IMR-90 (cell line): ENCODE measurements around the gene RAB34. TPM values are rescaled to one million over a fixed set of nuclear protein-coding genes. Genes with fewer than 3 reads are reported as not detected.

Experiments used
- ATAC-seq: fragments of 200-7000 bp; cut with Tn5 transposase; 2 replicates; pipeline ENCODE4 v1.9.1; 2020; ENCODE audit warnings: low read depth, mild to moderate bottlenecking, moderate library complexity
- BruUV-seq: library from RNA; stranded (reverse); fragments of 400-500 nt; replicated peaks from 2 replicates; lab custom pipeline; 2021; lab: Mats Ljungman, UMichigan
- CTCF ChIA-PET: fragments of 300-600 bp; formaldehyde crosslinking; extraction: SDS; loops from one replicate; lab custom pipeline; 2021; ENCODE audit warnings: antibody characterized with exemption; lab: Yijun Ruan, JAX
- POLR2A ChIA-PET: fragments of 300-600 bp; sonication (Branson Sonifier 250); formaldehyde crosslinking; loops from one replicate; lab custom pipeline; 2022; ENCODE audit warnings: antibody characterized with exemption; ENCODE audit not compliant: unreplicated experiment; lab: Charles Lee
- DNase-seq: peaks from one replicate; pipeline ENCODE4 v3.0.0; 2013
- H2AFZ ChIP-seq: replicated peaks from 2 replicates; pipeline ENCODE3; 2013; ENCODE audit warnings: low read length, mild to moderate bottlenecking; ENCODE audit not compliant: poor library complexity
- H2AK5ac ChIP-seq: 2 replicates; pipeline ENCODE4 v1.6.1; 2013; ENCODE audit warnings: low read depth, low read length, inconsistent platforms
- H2AK9ac ChIP-seq: replicated peaks from 2 replicates; pipeline ENCODE3; 2013; ENCODE audit warnings: mild to moderate bottlenecking, low read depth, low read length, moderate library complexity; ENCODE audit not compliant: poor library complexity
- H2BK120ac ChIP-seq: 2 replicates; pipeline ENCODE4 v1.6.1; 2013; ENCODE audit warnings: low read depth, low read length, inconsistent platforms
- H2BK15ac ChIP-seq: 3 replicates; pipeline ENCODE4 v1.6.1; 2013; ENCODE audit warnings: low read depth, low read length, inconsistent platforms
- H2BK20ac ChIP-seq: 2 replicates; pipeline ENCODE4 v1.6.1; 2013; ENCODE audit warnings: low read depth, mild to moderate bottlenecking, inconsistent platforms, low read length, moderate library complexity
- H2BK5ac ChIP-seq: 2 replicates; pipeline ENCODE4 v1.6.1; 2013; ENCODE audit warnings: mild to moderate bottlenecking, low read depth, low read length, inconsistent platforms; ENCODE audit not compliant: poor library complexity, severe bottlenecking
- H3K14ac ChIP-seq: replicated peaks from 2 replicates; pipeline ENCODE4 v1.6.1; 2013; ENCODE audit warnings: low read depth, low read length, inconsistent platforms
- H3K18ac ChIP-seq: 2 replicates; pipeline ENCODE4 v1.6.1; 2013; ENCODE audit warnings: low read depth, low read length, control low read depth
- H3K23ac ChIP-seq: 2 replicates; pipeline ENCODE4 v1.6.1; 2013; ENCODE audit warnings: low read depth, low read length, inconsistent platforms
- H3K27ac ChIP-seq: 2 replicates; pipeline ENCODE4 v1.5.1; 2013; ENCODE audit warnings: mild to moderate bottlenecking, control low read depth, low read length; ENCODE audit not compliant: insufficient read depth
- H3K27me3 ChIP-seq: 2 replicates; pipeline ENCODE4 v1.6.1; 2013; ENCODE audit warnings: low read length; ENCODE audit not compliant: control insufficient read depth, insufficient read depth
- H3K36me3 ChIP-seq: 2 replicates; pipeline ENCODE4 v1.6.1; 2013; ENCODE audit warnings: low read length, mixed read lengths; ENCODE audit not compliant: control insufficient read depth, insufficient read depth
- H3K4ac ChIP-seq: 2 replicates; pipeline ENCODE4 v1.6.1; 2013; ENCODE audit warnings: low read depth, low read length, inconsistent platforms
- H3K4me1 ChIP-seq: 2 replicates; pipeline ENCODE4 v1.6.1; 2013; ENCODE audit warnings: low read length, mixed read lengths; ENCODE audit not compliant: control insufficient read depth, insufficient read depth
- H3K4me2 ChIP-seq: 2 replicates; pipeline ENCODE4 v1.6.1; 2013; ENCODE audit warnings: low read depth, mild to moderate bottlenecking, control low read depth, low read length, moderate library complexity
- H3K4me3 ChIP-seq: 2 replicates; pipeline ENCODE4 v1.5.1; 2013; ENCODE audit warnings: low read depth, mild to moderate bottlenecking, control low read depth, low read length, moderate library complexity; ENCODE audit not compliant: insufficient read depth
- H3K56ac ChIP-seq: 2 replicates; pipeline ENCODE4 v1.6.1; 2013; ENCODE audit warnings: low read length, inconsistent platforms; ENCODE audit not compliant: insufficient read depth; ENCODE audit errors: extremely low read depth
- H3K79me1 ChIP-seq, 2 experiments: 2 replicates each; pipeline ENCODE4 v1.6.1; 2013; ENCODE audit warnings: low read length in 2 of 2, inconsistent platforms in 1 of 2, low read depth in 1 of 2
- H3K9ac ChIP-seq: 2 replicates; pipeline ENCODE4 v1.6.1; 2013; ENCODE audit warnings: low read depth, low read length, control low read depth
- H3K9me1 ChIP-seq: 2 replicates; pipeline ENCODE4 v1.6.1; 2013; ENCODE audit warnings: low read length, inconsistent platforms; ENCODE audit not compliant: insufficient read depth
- H3K9me3 ChIP-seq: 2 replicates; pipeline ENCODE4 v1.6.1; 2013; ENCODE audit warnings: low read length; ENCODE audit not compliant: control insufficient read depth, insufficient read depth
- H4K20me1 ChIP-seq: 2 replicates; pipeline ENCODE4 v1.6.1; 2013; ENCODE audit warnings: low read length, inconsistent platforms; ENCODE audit not compliant: insufficient read depth
- H4K5ac ChIP-seq: 2 replicates; pipeline ENCODE4 v1.6.1; 2013; ENCODE audit warnings: mild to moderate bottlenecking, low read depth, low read length, control low read depth
- H4K8ac ChIP-seq, 2 experiments: 2 replicates each; pipeline ENCODE4 v1.6.1; 2013; ENCODE audit warnings: low read depth in 2 of 2, low read length in 2 of 2, control low read depth in 1 of 2, inconsistent platforms in 1 of 2
- H4K91ac ChIP-seq: 2 replicates; pipeline ENCODE4 v1.6.1; 2013; ENCODE audit warnings: low read depth, low read length, inconsistent platforms; ENCODE audit not compliant: insufficient read depth
- BHLHE40 ChIP-seq: fragments of 150-350 bp; IDR thresholded peaks from 2 replicates; pipeline ENCODE4 v1.6.1; 2016; ENCODE audit warnings: mild to moderate bottlenecking, low read depth, low read length
- CEBPB ChIP-seq: IDR thresholded peaks from 2 replicates; pipeline ENCODE4 v1.6.1; 2012; ENCODE audit warnings: low read depth, low read length, improper control_type of control experiment
- CHD1 ChIP-seq: IDR thresholded peaks from 2 replicates; pipeline ENCODE4 v1.6.1; 2012; ENCODE audit warnings: low read depth, low read length, improper control_type of control experiment
- FOS ChIP-seq: fragments of 150-350 bp; IDR thresholded peaks from 2 replicates; pipeline ENCODE4 v1.6.1; 2016; ENCODE audit warnings: low read depth, low read length
- MAZ ChIP-seq: IDR thresholded peaks from 2 replicates; pipeline ENCODE4 v1.6.1; 2012; ENCODE audit warnings: low read depth, mild to moderate bottlenecking, low read length, improper control_type of control experiment, moderate library complexity, borderline replicate concordance
- MXI1 ChIP-seq: IDR thresholded peaks from 2 replicates; pipeline ENCODE4 v1.6.1; 2012; ENCODE audit warnings: low read depth, mild to moderate bottlenecking, low read length, moderate library complexity, borderline replicate concordance
- RAD21 ChIP-seq: IDR thresholded peaks from 2 replicates; pipeline ENCODE4 v1.6.1; 2012; ENCODE audit warnings: low read length, improper control_type of control experiment
- RCOR1 ChIP-seq: IDR thresholded peaks from 2 replicates; pipeline ENCODE4 v1.6.1; 2012; ENCODE audit warnings: mild to moderate bottlenecking, low read length, improper control_type of control experiment; ENCODE audit not compliant: insufficient replicate concordance
- RFX5 ChIP-seq: IDR thresholded peaks from 2 replicates; pipeline ENCODE4 v1.8.0; 2012; ENCODE audit warnings: low read depth, mild to moderate bottlenecking, low read length, moderate library complexity
- WGBS, 2 experiments: methylation state at CpG; one replicate each; pipeline versions ENCODE4 v1.1.5 to v1.1.7; 2013; ENCODE audit warnings: missing lambda C conversion rate in 2 of 2; ENCODE audit not compliant: insufficient read length in 1 of 2; ENCODE audit errors: extremely low coverage in 2 of 2; 5-methylcytosine and 5-hydroxymethylcytosine counted together
- dilution Hi-C: fragments of 300-500 bp; cut with HindIII; formaldehyde crosslinking; loops from one replicate; pipeline ENCODE4 v1.14.3; 2018; ENCODE audit warnings: low sequenced_read_pairs; ENCODE audit not compliant: unreplicated experiment
- in situ Hi-C: fragments of 300-500 bp; cut with MboI; formaldehyde crosslinking; loops from 3 replicates; pipeline ENCODE4 v1.14.3; 2019; ENCODE audit warnings: low sequenced_read_pairs, inconsistent platforms, mixed read lengths
- intact Hi-C: fragments of 100-400 bp; cut with micrococcal nuclease; formaldehyde crosslinking; loops from 2 replicates; pipeline ENCODE4 v1.10.0; 2022
- polyA plus RNA-seq, 3 experiments: library from polyadenylated mRNA; depleted of rRNA; stranded (reverse); fragments of >200 nt; gene quantifications; 2 replicates each; pipeline ENCODE4 v1.2.3, GENCODE V29; 2012; ENCODE audit warnings: low replicate concordance in 1 of 3
- total RNA-seq: library from RNA; depleted of rRNA; stranded (reverse); fragments of >200 nt; gene quantifications from 2 replicates; pipeline ENCODE4 v1.2.3, GENCODE V29; 2012

The RAB34 gene
- total and polyA plus RNA-seq, 2 of the 4 experiments (the other 2 are of a cell fraction) = 351 to 387 TPM

DNA sequence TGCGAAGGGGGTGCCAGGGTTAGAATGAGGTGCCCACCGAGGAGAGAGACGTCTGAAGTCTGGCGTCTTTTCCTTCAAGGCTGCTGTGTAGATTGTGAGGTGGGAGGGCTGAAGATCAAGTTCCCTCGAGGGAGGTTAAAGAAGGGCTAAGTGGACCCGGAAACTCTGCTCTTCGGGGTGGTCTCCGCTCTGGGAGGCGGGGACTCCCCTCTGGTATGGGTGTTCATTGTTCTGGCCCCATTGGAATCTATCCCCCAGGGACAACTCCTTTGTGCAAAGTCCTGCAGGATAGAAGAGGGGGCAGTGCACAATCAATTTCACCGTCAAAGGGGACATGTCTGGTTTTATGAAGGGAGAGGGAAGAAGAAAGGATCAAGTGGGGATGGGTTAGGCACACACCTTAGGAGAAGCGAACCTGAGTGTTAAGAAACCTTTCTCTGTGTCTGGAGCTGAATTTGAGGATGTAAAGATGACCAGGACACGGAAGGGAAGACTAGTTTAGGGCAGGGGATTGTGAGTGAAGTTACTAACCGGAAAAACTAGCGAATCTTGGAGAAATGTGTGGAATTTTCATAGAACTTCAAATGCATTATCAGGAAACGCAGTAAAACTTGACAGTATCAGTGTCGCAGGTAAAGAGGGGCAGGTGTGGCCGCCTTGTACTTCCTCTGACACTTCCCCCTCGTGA, 809 bp upstream of the RAB34 start:
- peak overlapping the region; percentile 100 for H2AK5ac ChIP-seq
- H4K8ac ChIP-seq = peak overlapping the region; percentile 92 to 94
- BruUV-seq = no TSS peak
- peak overlapping the region; percentile 95 for H3K23ac ChIP-seq
- WGBS, 2 experiments = 0% methylated on average over 4 of the region's 18 CpGs; no CpG with 5 or more reads in 1 of the 2 experiments
- peak overlapping the region; percentile 96 for H2AFZ ChIP-seq
- peak overlapping the region; percentile 96 for H4K91ac ChIP-seq
- peak overlapping the region; percentile 92 for H3K4me2 ChIP-seq
- H3K79me1 ChIP-seq = peaks cover 12 to 64% of the 10 kb centered on the region in 2 experiments; a peak in 3 of 4 replicates
- H3K4ac ChIP-seq = peak overlapping the region; percentile 99
- dilution Hi-C loops (no loop called here), in situ Hi-C loops (no loop called here), intact Hi-C loops (no loop called here)
- peak overlapping the region; percentile 98 for H3K18ac ChIP-seq
- DNase-seq = no peak
- ChIA-PET POLR2A (interaction anchor here (1.5 kb wide), 1 partner anchor 8 kb away, joined by 6 read pairs; no protein-coding TSS in a partner anchor), CTCF (no interaction called here)
- H3K27me3 ChIP-seq = no peaks in the 10 kb centered on the region
- peak overlapping the region; percentile 98 for H3K27ac ChIP-seq
- peaks cover 15% of the 10 kb centered on the region; the same call in 1 of the 2 replicates for H3K9me1 ChIP-seq
- peak overlapping the region; percentile 96 for H3K56ac ChIP-seq
- H3K4me3 ChIP-seq = peak overlapping the region; percentile 80
- peak overlapping the region; percentile 74 for H3K9ac ChIP-seq
- peak overlapping the region; percentile 99 for H2BK5ac ChIP-seq
- H3K4me1 ChIP-seq = peaks cover 13% of the 10 kb centered on the region
- H2BK120ac ChIP-seq = peak overlapping the region; percentile 96
- peak overlapping the region; percentile 97 for H4K5ac ChIP-seq
- peak overlapping the region; percentile 91 for H2BK20ac ChIP-seq
- H3K36me3 ChIP-seq = peaks cover 45% of the 10 kb centered on the region
- TF ChIP-seq CEBPB = no peak
- TF ChIP-seq BHLHE40 = no peak
- no peak for TF ChIP-seq RAD21
- TF ChIP-seq MXI1 = no peak
- no peak for TF ChIP-seq CHD1
- TF ChIP-seq FOS = no peak
- no peak for TF ChIP-seq RCOR1
- no peak for TF ChIP-seq RFX5
- no peak for TF ChIP-seq MAZ
- H4K20me1 ChIP-seq = peaks cover 51% of the 10 kb centered on the region
- no peaks in the 10 kb centered on the region for H3K9me3 ChIP-seq
- peak overlapping the region; percentile 89 for H3K14ac ChIP-seq
- H2AK9ac ChIP-seq = peak overlapping the region; percentile 96
- peak overlapping the region; percentile 99 for H2BK15ac ChIP-seq
- ATAC-seq = peak; percentile 0; the same call in 1 of the 2 replicates
